Measurements from ENCODE around the gene SERTAD1. TPM values are rescaled to one million over a fixed set of nuclear protein-coding genes. Genes with fewer than 3 reads are reported as not detected.
"Not testable (repeated sequence)": the region's sequence is repeated elsewhere in the genome, so short reads cannot be mapped to it uniquely, and the experiment has no call there.

The SERTAD1 gene
- total RNA-seq, 1 donor from 2014 or later, result 13.8 TPM

GRCh38 chr19:40441719-40442253, 16.0 kb upstream of the SERTAD1 start:
- Mint-ChIP-seq H3K27ac (ENCODE audit: unreplicated experiment) (peak overlapping the region; percentile 99), H3K9me3 (ENCODE audit: unreplicated experiment) (no peaks in the 10 kb centered on the region)

GRCh38 chr19:40438284-40438683, 12.5 kb upstream of the SERTAD1 start:
- no peak for TF ChIP-seq CTCF (IDR thresholded peaks at IDR 0.05)
- H3K4me3 Mint-ChIP-seq (ENCODE audit: unreplicated experiment), result no peak overlapping the region

More at GRCh38 chr19:40441719-40442253, 16.0 kb upstream of the SERTAD1 start:
- DNase-seq (ENCODE audit: extremely low spot score, unreplicated experiment), result no peak
- Mint-ChIP-seq H3K4me3 (ENCODE audit: unreplicated experiment) (peak overlapping the region; percentile 100), H3K36me3 (ENCODE audit: unreplicated experiment) (peaks cover 10% of the 10 kb centered on the region), H3K4me1 (ENCODE audit: unreplicated experiment) (peaks cover 27% of the 10 kb centered on the region), H3K27me3 (ENCODE audit: unreplicated experiment) (no peaks in the 10 kb centered on the region)
- TF ChIP-seq CTCF (IDR thresholded peaks at IDR 0.05), result no peak

GRCh38 chr19:40433391-40434216, 7.8 kb upstream of the SERTAD1 start:
- no peak for TF ChIP-seq CTCF (IDR thresholded peaks at IDR 0.05)
- H3K36me3 Mint-ChIP-seq (ENCODE audit: unreplicated experiment), result peaks cover 2% of the 10 kb centered on the region
- H3K4me3 Mint-ChIP-seq (ENCODE audit: unreplicated experiment), result peak overlapping the region; percentile 83
- no peaks in the 10 kb centered on the region for H3K9me3 Mint-ChIP-seq (ENCODE audit: unreplicated experiment)
- H3K27me3 Mint-ChIP-seq (ENCODE audit: unreplicated experiment), result no peaks in the 10 kb centered on the region
- H3K4me1 Mint-ChIP-seq (ENCODE audit: unreplicated experiment), result peaks cover 22% of the 10 kb centered on the region
- peak overlapping the region; percentile 100 for H3K27ac Mint-ChIP-seq (ENCODE audit: unreplicated experiment)
- DNase-seq (ENCODE audit: extremely low spot score, unreplicated experiment), result peak; percentile 95

More at GRCh38 chr19:40438284-40438683, 12.5 kb upstream of the SERTAD1 start:
- Mint-ChIP-seq H3K9me3 (ENCODE audit: unreplicated experiment) (no peaks in the 10 kb centered on the region), H3K36me3 (ENCODE audit: unreplicated experiment) (peaks cover 10% of the 10 kb centered on the region), H3K4me1 (ENCODE audit: unreplicated experiment) (peaks cover 22% of the 10 kb centered on the region), H3K27me3 (ENCODE audit: unreplicated experiment) (no peaks in the 10 kb centered on the region), H3K27ac (ENCODE audit: unreplicated experiment) (no peak overlapping the region)
- no peak for DNase-seq (ENCODE audit: extremely low spot score, unreplicated experiment)

- H3K36me3 Mint-ChIP-seq (ENCODE audit: unreplicated experiment); H3K27me3 Mint-ChIP-seq (ENCODE audit: unreplicated experiment); DNase-seq (ENCODE audit: extremely low spot score, unreplicated experiment); H3K9me3 Mint-ChIP-seq (ENCODE audit: unreplicated experiment): not testable (repeated sequence)
- Mint-ChIP-seq H3K27ac (ENCODE audit: unreplicated experiment) (peak overlapping the region; percentile 100), H3K4me3 (ENCODE audit: unreplicated experiment) (peak overlapping the region; percentile 83), H3K4me1 (ENCODE audit: unreplicated experiment) (peaks cover 22% of the 10 kb centered on the region)
Observed at GRCh38 chr19:40432760-40433159, 7.0 kb upstream of the SERTAD1 start.

GRCh38 chr19:40431698-40432097, 5.9 kb upstream of the SERTAD1 start:
- peaks cover 24% of the 10 kb centered on the region for H3K4me1 Mint-ChIP-seq (ENCODE audit: unreplicated experiment)
- H3K27me3 Mint-ChIP-seq (ENCODE audit: unreplicated experiment), result no peaks in the 10 kb centered on the region
- H3K4me3 Mint-ChIP-seq (ENCODE audit: unreplicated experiment), result no peak overlapping the region
- DNase-seq (ENCODE audit: extremely low spot score, unreplicated experiment), result no peak
- no peak for TF ChIP-seq CTCF (IDR thresholded peaks at IDR 0.05)
- no peaks in the 10 kb centered on the region for H3K36me3 Mint-ChIP-seq (ENCODE audit: unreplicated experiment)
- peak overlapping the region; percentile 41 for H3K27ac Mint-ChIP-seq (ENCODE audit: unreplicated experiment)
- no peaks in the 10 kb centered on the region for H3K9me3 Mint-ChIP-seq (ENCODE audit: unreplicated experiment)

- not testable (repeated sequence) for H3K36me3 Mint-ChIP-seq (ENCODE audit: unreplicated experiment); H3K27me3 Mint-ChIP-seq (ENCODE audit: unreplicated experiment); H3K4me3 Mint-ChIP-seq (ENCODE audit: unreplicated experiment); H3K9me3 Mint-ChIP-seq (ENCODE audit: unreplicated experiment); DNase-seq (ENCODE audit: extremely low spot score, unreplicated experiment); H3K27ac Mint-ChIP-seq (ENCODE audit: unreplicated experiment)
- H3K4me1 Mint-ChIP-seq (ENCODE audit: unreplicated experiment), result peaks cover 28% of the 10 kb centered on the region
Observed at GRCh38 chr19:40430242-40430641, 4.5 kb upstream of the SERTAD1 start.

- not testable (repeated sequence) for H3K27me3 Mint-ChIP-seq (ENCODE audit: unreplicated experiment); H3K36me3 Mint-ChIP-seq (ENCODE audit: unreplicated experiment); H3K27ac Mint-ChIP-seq (ENCODE audit: unreplicated experiment); H3K9me3 Mint-ChIP-seq (ENCODE audit: unreplicated experiment); DNase-seq (ENCODE audit: extremely low spot score, unreplicated experiment); H3K4me3 Mint-ChIP-seq (ENCODE audit: unreplicated experiment)
- peaks cover 26% of the 10 kb centered on the region for H3K4me1 Mint-ChIP-seq (ENCODE audit: unreplicated experiment)
Observed at GRCh38 chr19:40428197-40428596, 2.4 kb upstream of the SERTAD1 start.
